ENCODE measurements around the gene TRAF2. TPM values are rescaled to one million over a fixed set of nuclear protein-coding genes. Genes with fewer than 3 reads are reported as not detected.
A peak's percentile ranks its signal among the peaks of the same experiment; 100 is the strongest.

Gene TRAF2, protein sequence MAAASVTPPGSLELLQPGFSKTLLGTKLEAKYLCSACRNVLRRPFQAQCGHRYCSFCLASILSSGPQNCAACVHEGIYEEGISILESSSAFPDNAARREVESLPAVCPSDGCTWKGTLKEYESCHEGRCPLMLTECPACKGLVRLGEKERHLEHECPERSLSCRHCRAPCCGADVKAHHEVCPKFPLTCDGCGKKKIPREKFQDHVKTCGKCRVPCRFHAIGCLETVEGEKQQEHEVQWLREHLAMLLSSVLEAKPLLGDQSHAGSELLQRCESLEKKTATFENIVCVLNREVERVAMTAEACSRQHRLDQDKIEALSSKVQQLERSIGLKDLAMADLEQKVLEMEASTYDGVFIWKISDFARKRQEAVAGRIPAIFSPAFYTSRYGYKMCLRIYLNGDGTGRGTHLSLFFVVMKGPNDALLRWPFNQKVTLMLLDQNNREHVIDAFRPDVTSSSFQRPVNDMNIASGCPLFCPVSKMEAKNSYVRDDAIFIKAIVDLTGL
- polyA plus RNA-seq (2011; rRNA removed) (23.8 and 24.5 TPM in 2 replicates), polyA plus RNA-seq (2017; fragmentation: RNase III; extraction: RNeasy Plus Mini Kit Qiagen cat#74134 plus additional on column Dnase treatment) (36.4 to 49.4 TPM (median 39.5 TPM) in 3 replicates), polyA minus RNA-seq (2011; rRNA and poly(A)+ RNA removed) (32.0 and 36.0 TPM in 2 replicates)
- polyA plus RNA-seq (2012; cell fraction: cytosol; rRNA removed): 76.3 and 84.0 TPM in 2 replicates
- polyA plus RNA-seq (2012; cell fraction: nucleus; rRNA removed): 180 and 185 TPM in 2 replicates

GRCh38 chr9:136885950-136886578 is at the start of gene TRAF2:
TSS of gene TRAF2 (plus strand) at chr9:136886516. CDS start at chr9:136898741, 12,225 bp downstream.
- CTCF ChIA-PET: interaction anchor here (0.9 to 14.7 kb wide), 7 partner anchors 11 to 144 kb away, joined by 3 to 139 read pairs (median 5); partner anchors contain the start of gene FBXW5
- FAIRE-seq (no peak), ATAC-seq (peak; percentile 82 to 86), DNase-seq (ENCODE audit: low read depth in 1 of 2, low spot score in 1 of 2) (peak; percentile 99 to 100)
- H3K4me1 ChIP-seq: peaks cover 57% of the 10 kb centered on the region
- WGBS (ENCODE audit: missing lambda C conversion rate): 3% methylated on average over 23 of the region's 88 CpGs
- H3K27ac ChIP-seq: peak within 1 kb of the TSS; percentile 98 to 99
- no peaks in the 10 kb centered on the region for H3K9me3 ChIP-seq
- POLR2A ChIA-PET: interaction anchor here (0.7 to 6.8 kb wide), 11 partner anchors 9 to 111 kb away, joined by 3 to 108 read pairs (median 4); partner anchors contain the start of genes CLIC3, EDF1 and RABL6
- H3K4me3 ChIP-seq: peak within 1 kb of the TSS; percentile 99
- H3K4me2 ChIP-seq: peak within 1 kb of the TSS; percentile 91
- TF ChIP-seq EP300 (IDR thresholded peaks at IDR 0.05) (no peak), NPAS2 (CRISPR knock-in tag; IDR thresholded peaks at IDR 0.05; ENCODE audit: borderline replicate concordance) (no peak), E2F6 (IDR thresholded peaks at IDR 0.05; ENCODE audit: borderline replicate concordance, low read depth) (peak; percentile 68; the same call in 1 of the 2 replicates), SMC3 (IDR thresholded peaks at IDR 0.05) (no peak), CHD2 (IDR thresholded peaks at IDR 0.05; ENCODE audit: low read length, partially characterized antibody) (peak; percentile 49), MAFK (IDR thresholded peaks at IDR 0.05; ENCODE audit: partially characterized antibody) (no peak), CBX8 (IDR thresholded peaks at IDR 0.05) (no peak), NFE2L2 (conservative IDR thresholded peaks at IDR 0.05; ENCODE audit: low read length) (no peak), MAZ (IDR thresholded peaks at IDR 0.05; ENCODE audit: borderline replicate concordance, low read depth, low read length) (no peak), HDAC2 (IDR thresholded peaks at IDR 0.05) (no peak), KDM1A (IDR thresholded peaks at IDR 0.05; ENCODE audit: low read depth) (no peak; the same call in 1 of the 2 replicates), RAD21 (conservative IDR thresholded peaks at IDR 0.05 in 1 of 2, IDR thresholded peaks at IDR 0.05 in 1 of 2) (no peak), RFX5 (IDR thresholded peaks at IDR 0.05) (peak; percentile 48; the same call in 1 of the 2 replicates), FOSL2 (IDR thresholded peaks at IDR 0.05) (no peak), FOSL2 (CRISPR knock-in tag; IDR thresholded peaks at IDR 0.05) (no peak), HEYL (CRISPR knock-in tag; IDR thresholded peaks at IDR 0.05) (no peak), JUNB (IDR thresholded peaks at IDR 0.05) (no peak), HES2 (IDR thresholded peaks at IDR 0.05) (no peak), EHF (CRISPR knock-in tag; IDR thresholded peaks at IDR 0.05) (peak; percentile 50; the same call in 1 of the 2 replicates), RCOR1 (IDR thresholded peaks at IDR 0.05; ENCODE audit: low read depth, low read length) (no peak), JUN (IDR thresholded peaks at IDR 0.05) (peak; percentile 54 to 82; a peak in 4 of 5 replicates), CEBPB (IDR thresholded peaks at IDR 0.05) (no peak), MYC (IDR thresholded peaks at IDR 0.05; ENCODE audit: borderline replicate concordance, low read length) (0 out of 2 replicates have a peak, but pooled peaks have one; percentile 61), PHF8 (IDR thresholded peaks at IDR 0.05; ENCODE audit: borderline replicate concordance, low read depth) (peak; percentile 29; the same call in 1 of the 2 replicates), PBX3 (IDR thresholded peaks at IDR 0.05) (peak; percentile 100), SREBF2 (IDR thresholded peaks at IDR 0.05) (no peak), RNF2 (IDR thresholded peaks at IDR 0.05; ENCODE audit: borderline replicate concordance, low read depth) (no peak), CTCF (IDR thresholded peaks at IDR 0.05) (no peak), ZSCAN20 (CRISPR knock-in tag; IDR thresholded peaks at IDR 0.05) (no peak), TP53 (CRISPR knock-in tag; IDR thresholded peaks at IDR 0.05) (no peak), HOXA7 (CRISPR knock-in tag; IDR thresholded peaks at IDR 0.05) (no peak), CHD4 (IDR thresholded peaks at IDR 0.05; ENCODE audit: borderline replicate concordance) (no peak)
- TF ChIP-seq, protein P1, sequence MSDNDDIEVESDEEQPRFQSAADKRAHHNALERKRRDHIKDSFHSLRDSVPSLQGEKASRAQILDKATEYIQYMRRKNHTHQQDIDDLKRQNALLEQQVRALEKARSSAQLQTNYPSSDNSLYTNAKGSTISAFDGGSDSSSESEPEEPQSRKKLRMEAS (IDR thresholded peaks at IDR 0.05): peak; percentile 69; the same call in 1 of the 2 replicates
- TF ChIP-seq, protein P2, sequence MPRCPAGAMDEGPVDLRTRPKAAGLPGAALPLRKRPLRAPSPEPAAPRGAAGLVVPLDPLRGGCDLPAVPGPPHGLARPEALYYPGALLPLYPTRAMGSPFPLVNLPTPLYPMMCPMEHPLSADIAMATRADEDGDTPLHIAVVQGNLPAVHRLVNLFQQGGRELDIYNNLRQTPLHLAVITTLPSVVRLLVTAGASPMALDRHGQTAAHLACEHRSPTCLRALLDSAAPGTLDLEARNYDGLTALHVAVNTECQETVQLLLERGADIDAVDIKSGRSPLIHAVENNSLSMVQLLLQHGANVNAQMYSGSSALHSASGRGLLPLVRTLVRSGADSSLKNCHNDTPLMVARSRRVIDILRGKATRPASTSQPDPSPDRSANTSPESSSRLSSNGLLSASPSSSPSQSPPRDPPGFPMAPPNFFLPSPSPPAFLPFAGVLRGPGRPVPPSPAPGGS (IDR thresholded peaks at IDR 0.05): peak; percentile 60; the same call in 2 of the 3 replicates
